Measurements from ENCODE around the gene RAPGEF2.

Gene RAPGEF2

GRCh38 chr4:159204566-159204965 is 101.7 kb downstream of the RAPGEF2 start:
- DNase-seq, result no peak

DNA sequence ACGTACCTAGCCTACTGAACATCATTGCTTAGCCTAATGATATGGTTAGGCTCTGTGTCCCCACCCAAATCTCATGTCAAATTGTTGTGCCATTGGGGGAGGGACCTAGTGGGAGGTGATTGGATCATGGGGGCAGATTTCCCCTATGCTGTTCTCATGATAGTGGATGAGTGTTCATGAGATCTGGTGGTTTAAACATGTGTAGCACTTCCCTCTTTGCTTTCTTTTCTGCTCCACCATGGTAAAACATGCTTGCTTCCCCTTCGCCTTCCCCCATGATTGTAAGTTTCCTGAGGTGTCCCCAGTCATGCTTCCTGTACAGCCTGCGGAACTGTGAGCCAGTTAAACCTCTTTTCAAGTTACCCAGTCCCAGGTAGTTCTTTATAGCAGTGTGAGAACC is 102.6 kb downstream of the RAPGEF2 start:
- no peak for DNase-seq

GRCh38 chr4:159206427-159206871 is 103.6 kb downstream of the RAPGEF2 start:
- no peak for DNase-seq

- DNase-seq, result no peak
Observed at GRCh38 chr4:159209249-159209648, 106.4 kb downstream of the RAPGEF2 start.

GRCh38 chr4:159210975-159211374 is 108.1 kb downstream of the RAPGEF2 start:
- DNase-seq, result no peak

DNA sequence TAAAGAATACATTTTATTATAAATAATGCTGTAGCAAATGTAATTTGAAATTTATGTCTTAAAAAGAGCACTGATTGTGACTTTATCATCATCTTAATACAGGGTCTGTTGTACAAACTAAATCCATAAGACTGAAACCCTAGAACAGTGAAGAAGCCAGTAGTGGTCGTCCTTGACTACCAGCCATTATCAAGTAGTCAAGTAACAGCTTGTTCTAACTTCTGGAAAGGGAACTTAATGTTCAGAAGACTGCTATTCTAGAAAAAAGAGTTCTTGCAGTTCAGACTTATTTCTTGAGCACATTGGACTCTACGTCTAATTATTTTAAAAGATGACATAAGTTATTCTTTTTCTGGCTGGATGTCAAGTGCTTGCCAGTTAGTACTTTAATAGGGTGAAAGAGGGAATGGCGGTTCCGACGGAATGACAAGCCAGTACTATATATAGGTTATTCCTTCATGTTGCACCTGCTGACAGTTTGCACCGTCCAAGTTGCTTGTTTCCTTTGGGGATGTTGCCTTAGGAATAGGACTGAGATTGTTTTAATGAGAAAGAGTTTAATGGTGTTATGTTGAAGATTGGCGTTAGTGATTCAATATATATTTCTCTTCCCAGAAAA is 109.9 kb downstream of the RAPGEF2 start:
- DNase-seq, result no peak

DNA sequence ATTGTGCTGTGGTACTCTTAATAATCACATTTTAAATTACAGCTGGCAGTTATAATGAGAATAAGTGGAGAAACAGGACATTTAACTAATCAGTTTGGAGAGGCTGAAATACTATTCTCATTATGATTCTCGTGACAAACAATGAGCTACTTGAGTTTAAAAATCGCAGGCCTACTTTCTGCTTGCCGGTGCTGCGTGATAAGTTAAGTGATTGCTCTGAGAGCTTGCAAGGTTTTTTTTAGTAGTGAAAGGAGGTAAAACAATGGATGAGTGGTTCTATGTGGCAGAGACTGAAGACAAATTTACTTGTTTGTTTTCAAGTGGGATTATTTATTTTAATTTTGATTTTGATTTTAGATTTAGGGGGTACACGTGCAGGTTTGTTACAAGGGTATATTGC is 114.0 kb downstream of the RAPGEF2 start:
- no peak for DNase-seq

DNA sequence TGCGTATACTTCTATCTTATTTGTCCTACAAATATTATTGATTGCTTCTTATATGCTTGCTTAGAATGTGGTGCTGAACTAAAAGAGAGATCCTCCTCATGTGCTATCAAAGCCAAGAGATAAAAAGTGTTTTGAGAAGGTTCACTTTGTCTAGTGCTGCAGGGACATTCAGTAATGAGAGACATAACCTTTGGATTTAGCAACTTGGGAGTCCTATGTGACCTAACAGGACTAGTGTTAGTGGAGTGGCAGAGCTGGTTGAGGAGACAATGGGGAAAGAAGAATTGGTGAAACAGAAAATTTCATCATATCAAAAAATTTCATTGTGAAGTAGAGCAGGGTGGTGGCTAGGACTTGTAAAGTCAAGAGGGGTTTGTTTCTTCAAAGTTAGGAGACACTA is 117.0 kb downstream of the RAPGEF2 start:
- DNase-seq, result no peak

- DNase-seq, result no peak
Observed at GRCh38 chr4:159220353-159220752, 117.5 kb downstream of the RAPGEF2 start.

DNA sequence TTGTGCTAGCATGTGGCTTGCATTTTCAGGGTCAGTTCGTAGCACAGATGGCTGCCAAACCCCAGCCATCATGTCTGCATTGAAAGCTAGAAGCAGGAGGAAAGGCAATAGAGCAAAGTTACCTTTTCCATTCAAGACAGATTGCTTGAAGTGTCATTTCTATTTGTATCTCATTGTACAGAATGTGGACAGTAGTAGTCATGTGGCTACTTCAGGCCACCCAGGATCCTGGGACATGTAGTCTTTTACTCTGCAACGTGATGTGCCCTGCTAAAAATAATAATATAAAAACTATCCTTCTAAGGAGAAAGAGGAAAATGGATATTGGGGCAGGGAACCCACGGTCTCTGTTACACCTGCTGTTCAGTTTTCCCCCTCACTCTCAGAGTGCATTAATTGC is 118.4 kb downstream of the RAPGEF2 start:
- no peak for DNase-seq

DNA sequence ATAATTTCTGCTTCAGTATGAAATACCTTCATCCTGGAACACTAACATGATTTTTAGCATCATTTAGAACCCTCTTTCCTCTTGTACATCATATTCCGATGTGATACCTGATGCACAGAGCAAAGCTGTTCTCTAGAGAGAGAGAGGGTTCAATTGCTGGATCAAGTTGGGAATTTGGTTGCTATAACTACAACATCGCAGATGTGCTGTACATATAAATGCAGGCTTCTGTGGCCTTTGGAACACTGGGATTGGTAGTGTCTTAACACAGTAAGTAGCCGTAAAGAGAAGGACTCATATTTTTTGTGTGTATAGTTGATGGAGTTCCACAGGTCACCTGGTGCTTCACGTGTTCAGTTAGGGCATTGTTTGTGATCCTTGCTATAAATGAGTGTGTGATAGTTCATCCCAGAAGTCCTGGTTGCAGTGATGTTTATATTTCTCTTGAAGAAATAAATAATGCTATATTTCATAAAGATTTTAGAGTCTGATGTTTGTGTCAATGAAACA is 119.2 kb downstream of the RAPGEF2 start:
- DNase-seq, result no peak

DNA sequence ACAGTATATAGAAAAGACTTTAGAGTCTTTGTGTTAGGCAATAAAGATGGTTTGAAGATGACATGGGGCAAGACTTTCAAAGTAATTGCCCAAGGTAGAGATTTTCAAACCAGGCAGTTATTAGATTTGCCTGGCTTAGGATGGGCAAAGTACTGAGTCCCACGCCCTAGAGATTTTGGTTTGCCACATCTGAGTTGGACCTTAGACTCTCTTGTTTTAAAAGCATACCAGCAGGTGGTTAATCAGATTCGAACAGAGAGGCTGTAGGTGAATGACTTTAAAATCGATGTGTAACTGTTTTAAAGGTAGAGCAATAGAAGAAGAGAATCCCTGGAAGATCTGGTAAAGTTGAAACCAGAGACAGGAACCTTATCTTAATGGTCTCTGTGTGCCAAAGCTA is 121.5 kb downstream of the RAPGEF2 start:
- DNase-seq, result no peak

DNA sequence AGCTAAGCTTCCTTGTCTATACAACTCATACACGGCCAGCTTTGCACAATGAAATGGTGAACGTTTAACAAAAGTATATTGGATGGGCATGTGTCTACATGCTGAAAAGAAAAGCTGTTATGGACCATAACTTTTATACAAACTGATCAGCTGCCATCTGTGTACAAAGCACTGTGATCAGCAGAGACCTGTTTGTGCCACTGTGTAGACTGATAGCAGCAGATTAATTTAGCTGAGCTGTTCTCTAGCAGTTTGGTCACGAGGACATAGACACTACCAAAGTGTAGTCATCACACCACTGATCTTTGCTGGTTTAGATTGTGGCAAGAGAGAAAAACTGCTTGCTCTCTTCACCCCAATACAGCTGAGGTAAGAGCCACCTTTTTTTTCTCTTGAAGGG is 124.5 kb downstream of the RAPGEF2 start:
- peak; percentile 13 for DNase-seq

GRCh38 chr4:159227984-159228383 is 125.1 kb downstream of the RAPGEF2 start:
- no peak for DNase-seq

GRCh38 chr4:159229164-159229563 is 126.3 kb downstream of the RAPGEF2 start:
- no peak for DNase-seq

DNA sequence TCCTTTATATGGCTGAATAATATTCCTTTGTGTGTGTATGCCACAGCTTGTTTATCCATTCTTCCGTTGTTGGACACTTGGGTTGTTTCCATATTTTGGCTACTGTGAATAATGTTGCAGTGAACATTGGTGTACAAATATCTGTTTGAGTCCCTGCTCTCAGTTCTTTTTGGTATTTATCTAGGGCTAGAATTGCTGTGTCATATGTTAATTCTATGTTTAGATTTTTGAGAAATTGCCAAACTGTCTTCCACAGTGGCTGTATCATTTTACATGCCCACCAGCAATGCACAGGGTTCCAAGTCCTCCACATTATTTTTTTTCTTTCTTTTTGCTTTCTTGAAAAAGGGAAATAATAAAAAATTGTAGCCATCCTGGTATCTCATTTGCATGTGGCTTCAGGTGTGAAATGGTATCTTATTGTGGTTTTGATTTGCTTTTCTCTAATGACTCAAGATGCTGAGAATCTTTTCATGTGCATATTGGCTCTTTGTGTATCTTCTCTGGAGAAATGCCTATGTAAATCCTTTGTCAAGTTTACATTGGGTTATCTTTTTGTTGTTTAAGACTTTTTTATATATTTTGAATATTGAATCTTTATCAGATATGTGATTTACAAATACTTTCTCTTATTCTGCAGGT is 129.7 kb downstream of the RAPGEF2 start:
- no peak for DNase-seq

- no peak for DNase-seq
Observed at GRCh38 chr4:159235779-159236368, 133.0 kb downstream of the RAPGEF2 start.

DNA sequence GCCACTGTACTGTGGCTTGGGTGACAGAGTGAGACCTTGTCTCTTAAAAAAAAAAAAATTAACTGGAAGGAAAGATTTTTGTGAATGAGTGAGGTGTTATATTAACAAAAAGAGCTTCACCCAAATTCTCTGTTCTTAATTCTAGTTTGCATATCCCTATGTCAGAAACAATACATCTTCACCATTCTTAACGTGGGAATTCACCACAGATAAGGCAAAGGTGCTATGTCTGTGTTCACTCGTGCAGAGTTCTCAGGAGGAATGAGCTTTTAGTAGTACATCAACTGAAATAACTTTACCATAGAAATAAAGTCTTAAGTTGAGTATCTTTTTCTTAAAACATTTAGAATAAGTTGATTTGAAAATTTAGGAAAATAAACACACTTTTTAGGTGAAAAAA is 135.1 kb downstream of the RAPGEF2 start:
- DNase-seq, result no peak

DNA sequence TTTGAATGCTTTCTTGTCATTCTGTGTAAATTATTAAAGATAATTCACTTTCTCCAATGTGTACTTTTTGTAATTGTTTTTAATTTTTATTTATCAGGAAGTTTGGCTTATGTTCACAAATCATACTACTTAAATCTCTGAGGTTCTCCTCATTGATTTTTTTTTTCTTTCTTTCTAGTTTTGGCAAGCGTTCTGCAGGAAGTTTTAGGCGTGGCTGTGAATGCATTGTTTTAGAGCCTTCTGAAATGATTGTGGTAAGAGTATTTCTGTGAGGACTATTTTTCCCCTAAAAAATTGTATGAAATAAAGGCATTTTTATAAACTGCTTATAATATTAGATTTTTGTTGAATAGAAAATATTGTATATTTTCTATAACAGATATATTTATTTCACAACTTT is 135.8 kb downstream of the RAPGEF2 start:
- no peak for DNase-seq

DNA sequence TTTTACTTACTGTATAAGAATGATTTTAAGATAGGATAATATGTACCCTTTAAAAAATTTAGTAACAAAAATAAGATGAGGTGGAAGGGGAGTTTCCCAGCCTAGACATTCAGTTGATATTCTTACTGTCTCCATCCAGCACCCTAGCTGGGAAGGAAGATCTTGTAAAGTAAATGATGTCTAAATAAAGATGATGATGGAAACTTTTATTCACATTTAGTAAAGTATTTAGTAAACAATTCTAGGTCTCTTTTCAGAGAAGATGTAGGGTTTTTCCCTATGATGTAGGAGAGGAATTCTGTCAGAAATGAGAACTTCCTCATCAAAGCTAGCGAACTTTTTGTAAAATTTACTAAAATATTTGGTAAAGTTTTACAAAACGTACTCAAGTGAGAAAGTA is 136.8 kb downstream of the RAPGEF2 start:
- no peak for DNase-seq

DNA sequence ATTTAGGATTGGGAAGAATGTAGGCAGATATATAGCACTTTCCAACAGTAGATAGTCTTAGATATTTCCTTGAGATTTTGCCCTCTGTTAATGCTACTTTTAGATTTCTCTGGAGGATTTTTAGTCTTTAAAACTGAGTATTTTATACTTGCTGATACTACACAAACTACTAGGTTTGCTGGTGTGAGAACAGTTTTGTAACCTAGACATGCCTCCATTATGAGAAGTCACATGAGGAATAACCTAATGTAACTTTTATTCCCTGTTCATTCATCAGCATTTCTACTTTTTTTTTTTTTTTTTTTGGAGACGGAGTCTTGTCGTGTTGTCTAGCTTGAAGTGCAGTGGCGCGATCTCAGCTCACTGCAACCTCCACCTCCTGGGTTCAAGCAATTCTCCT is 137.2 kb downstream of the RAPGEF2 start:
- no peak for DNase-seq

DNA sequence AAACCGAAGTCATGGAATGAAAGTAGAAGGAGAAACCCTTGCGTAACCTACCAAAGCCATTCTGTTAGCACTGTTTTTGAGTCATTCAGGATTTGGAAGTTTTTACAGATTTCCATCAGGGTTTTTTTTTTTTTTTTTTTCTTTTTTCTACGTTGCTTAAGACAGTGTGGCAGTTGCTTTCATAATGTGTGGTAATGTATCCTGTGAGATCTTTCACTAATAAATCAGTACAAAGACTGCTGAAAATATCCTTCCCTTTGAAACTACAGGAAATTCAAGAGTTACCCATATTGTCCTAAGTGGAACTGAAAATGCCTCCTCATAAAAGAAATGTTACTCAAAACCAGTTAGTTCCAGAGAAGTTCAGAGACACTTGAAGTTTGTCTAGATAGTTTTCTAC is 137.8 kb downstream of the RAPGEF2 start:
- DNase-seq, result no peak

DNA sequence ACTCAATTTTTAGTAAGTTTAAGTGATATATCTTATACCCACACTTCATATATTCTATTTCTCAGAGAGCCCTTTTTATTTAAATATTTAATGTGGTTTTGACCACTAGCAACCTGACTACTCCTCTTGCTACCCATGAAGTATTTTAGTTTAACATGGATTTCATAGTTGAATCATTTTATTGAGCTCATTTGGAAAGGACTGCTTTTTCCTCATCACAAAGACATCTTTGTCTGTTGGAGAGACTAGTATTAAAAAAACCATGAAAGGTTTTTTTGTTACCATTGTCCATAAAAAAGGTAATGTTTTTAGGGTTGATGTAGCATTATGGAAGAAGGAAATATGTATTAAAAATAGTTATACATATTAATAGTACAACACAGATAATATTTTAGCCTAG is 139.5 kb downstream of the RAPGEF2 start:
- DNase-seq, result no peak

- DNase-seq, result no peak
Observed at GRCh38 chr4:159248384-159249178, 145.7 kb downstream of the RAPGEF2 start.

All from NCI-H510A treated with DMSO at 0.1 percent for 48 hours (cell line).